SU-DHL-6 (cell line): Measurements from ENCODE around the gene MED26.

Source experiments
- EZH2phosphoT487 ChIP-seq: fragments of 200-600 bp; sonication (generic), shearing (Covaris generic); conservative IDR thresholded peaks from 2 replicates; pipeline ENCODE4 v1.6.1; 2018; ENCODE audit warnings: mild to moderate bottlenecking, antibody characterized with exemption, low read length, moderate library complexity, mixed read lengths
- TF ChIP-seq, protein P1 (sequence below): fragments of 200-600 bp; sonication (generic); IDR thresholded peaks from one replicate; pipeline ENCODE4 v1.5.1; 2017; ENCODE audit warnings: antibody characterized with exemption, mild to moderate bottlenecking, low read length, moderate library complexity; ENCODE audit not compliant: insufficient read depth, poor library complexity, severe bottlenecking

DNA sequence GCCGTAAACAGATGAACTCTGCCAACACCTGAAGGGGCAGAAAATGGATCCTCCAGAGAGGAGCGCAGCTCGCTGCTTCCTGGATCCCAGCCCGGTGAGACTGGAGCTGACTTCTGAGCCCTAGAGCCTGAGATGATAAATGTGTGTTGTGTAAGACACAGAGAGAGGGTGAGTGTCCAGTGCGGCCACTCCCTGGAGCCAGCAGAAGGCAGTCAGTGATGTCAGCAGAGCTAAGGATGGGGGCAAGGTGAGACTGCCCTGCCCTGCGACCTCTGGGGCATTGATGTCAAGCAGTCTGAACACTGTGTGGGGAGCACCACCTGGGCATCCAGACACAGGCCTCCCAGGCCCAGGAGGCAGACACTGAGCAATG, 46.0 kb downstream of the MED26 start:
- TF ChIP-seq, protein P1, sequence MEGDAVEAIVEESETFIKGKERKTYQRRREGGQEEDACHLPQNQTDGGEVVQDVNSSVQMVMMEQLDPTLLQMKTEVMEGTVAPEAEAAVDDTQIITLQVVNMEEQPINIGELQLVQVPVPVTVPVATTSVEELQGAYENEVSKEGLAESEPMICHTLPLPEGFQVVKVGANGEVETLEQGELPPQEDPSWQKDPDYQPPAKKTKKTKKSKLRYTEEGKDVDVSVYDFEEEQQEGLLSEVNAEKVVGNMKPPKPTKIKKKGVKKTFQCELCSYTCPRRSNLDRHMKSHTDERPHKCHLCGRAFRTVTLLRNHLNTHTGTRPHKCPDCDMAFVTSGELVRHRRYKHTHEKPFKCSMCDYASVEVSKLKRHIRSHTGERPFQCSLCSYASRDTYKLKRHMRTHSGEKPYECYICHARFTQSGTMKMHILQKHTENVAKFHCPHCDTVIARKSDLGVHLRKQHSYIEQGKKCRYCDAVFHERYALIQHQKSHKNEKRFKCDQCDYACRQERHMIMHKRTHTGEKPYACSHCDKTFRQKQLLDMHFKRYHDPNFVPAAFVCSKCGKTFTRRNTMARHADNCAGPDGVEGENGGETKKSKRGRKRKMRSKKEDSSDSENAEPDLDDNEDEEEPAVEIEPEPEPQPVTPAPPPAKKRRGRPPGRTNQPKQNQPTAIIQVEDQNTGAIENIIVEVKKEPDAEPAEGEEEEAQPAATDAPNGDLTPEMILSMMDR = no peak
- no peak for TF ChIP-seq EZH2phosphoT487
